HEK293T (cell line): ENCODE data around the gene OPCML.

Experiments used
- BHLHE40 ChIP-seq: fragments of 450-650 bp; IDR thresholded peaks from 2 replicates; pipeline ENCODE4 v1.6.1; 2016; ENCODE audit warnings: mild to moderate bottlenecking, moderate library complexity, borderline replicate concordance
- CTBP1 ChIP-seq: fragments of 450-650 bp; IDR thresholded peaks from 2 replicates; pipeline ENCODE4 v1.6.1; 2016; ENCODE audit warnings: borderline replicate concordance
- ELF4 ChIP-seq: fragments of 450-650 bp; IDR thresholded peaks from 2 replicates; pipeline ENCODE4 v1.6.1; 2017; ENCODE audit warnings: antibody characterized with exemption
- FOXA1 ChIP-seq: fragments of 450-650 bp; IDR thresholded peaks from 2 replicates; pipeline ENCODE4 v1.6.1; 2016; ENCODE audit warnings: mild to moderate bottlenecking
- HDGF ChIP-seq: fragments of 450-650 bp; IDR thresholded peaks from 2 replicates; pipeline ENCODE4 v1.6.1; 2017; ENCODE audit warnings: antibody characterized with exemption, borderline replicate concordance
- SP1 ChIP-seq: fragments of 450-650 bp; IDR thresholded peaks from 2 replicates; pipeline ENCODE4 v1.6.1; 2017
- SUZ12 ChIP-seq: fragments of 450-650 bp; IDR thresholded peaks from 2 replicates; pipeline ENCODE4 v1.6.1; 2016; ENCODE audit warnings: mild to moderate bottlenecking
- TARDBP ChIP-seq: fragments of 450-650 bp; IDR thresholded peaks from 2 replicates; pipeline ENCODE4 v1.6.1; 2016

GRCh38 chr11:133176748-133177147 is 355.6 kb downstream of the OPCML start:
- TF ChIP-seq TARDBP = no peak
- TF ChIP-seq BHLHE40 = no peak
- no peak for TF ChIP-seq CTBP1
- no peak for TF ChIP-seq ELF4
- TF ChIP-seq FOXA1 = no peak
- TF ChIP-seq HDGF = no peak
- no peak for TF ChIP-seq SUZ12
- TF ChIP-seq SP1 = no peak
